Stimulated activated CD4-positive, alpha-beta T cell treated with anti-CD3 and anti-CD28 coated beads, Interleukin-1b, Interleukin-23, amount 100 ng/mL, for 4 hours (primary cell): Measurements from ENCODE around the gene ARPC1B.
"Not testable (repeated sequence)": the region's sequence is repeated elsewhere in the genome, so short reads cannot be mapped to it uniquely, and the experiment has no call there.

ENCODE experiments used
- DNase-seq, 2 donors: peaks; one replicate each; pipeline ENCODE4 v3.0.0-alpha.2; 2020; ENCODE audit warnings: low read depth in 2 of 2

Gene ARPC1B

GRCh38 chr7:99374111-99375064 lies at the start of gene ARPC1B:
ARPC1B (plus strand) TSS chr7:99374730; CDS start chr7:99385715, 10,985 bp downstream.
- DNase-seq: peak; percentile 75 to 88

GRCh38 chr7:99325001-99325493 lies 49.5 kb upstream of the ARPC1B start:
- no peak for DNase-seq

- peak; percentile 88 to 90 for DNase-seq
Observed at GRCh38 chr7:99325592-99326407, 48.7 kb upstream of the ARPC1B start, which contains the start of gene ARPC1A. ARPC1A (plus strand) TSS chr7:99325898; CDS start chr7:99333354, 7,456 bp downstream.

GRCh38 chr7:99326408-99326782 lies 48.1 kb upstream of the ARPC1B start:
- DNase-seq: no peak

- DNase-seq: not testable (repeated sequence)
Observed at GRCh38 chr7:99330314-99330961, 44.1 kb upstream of the ARPC1B start.

- DNase-seq: no peak
Observed at GRCh38 chr7:99331002-99331401, 43.5 kb upstream of the ARPC1B start.

GRCh38 chr7:99339595-99339994 lies 34.9 kb upstream of the ARPC1B start:
- no peak for DNase-seq

- no peak for DNase-seq
Observed at GRCh38 chr7:99340659-99341058, 33.9 kb upstream of the ARPC1B start.

- no peak for DNase-seq
Observed at GRCh38 chr7:99344061-99344647, 30.4 kb upstream of the ARPC1B start.

- not testable (repeated sequence) for DNase-seq
Observed at GRCh38 chr7:99350641-99351040, 23.9 kb upstream of the ARPC1B start.

GRCh38 chr7:99352247-99352646 lies 22.3 kb upstream of the ARPC1B start:
- DNase-seq: no peak

GRCh38 chr7:99355098-99355497 lies 19.4 kb upstream of the ARPC1B start:
- DNase-seq: no peak

GRCh38 chr7:99357701-99358490 lies 16.6 kb upstream of the ARPC1B start:
- DNase-seq: no peak

GRCh38 chr7:99358521-99358920 lies 16.0 kb upstream of the ARPC1B start:
- DNase-seq: not testable (repeated sequence)

- no peak for DNase-seq
Observed at GRCh38 chr7:99359465-99360154, 14.9 kb upstream of the ARPC1B start.

GRCh38 chr7:99362801-99363200 lies 11.7 kb upstream of the ARPC1B start:
- no peak for DNase-seq

- no peak for DNase-seq
Observed at GRCh38 chr7:99363286-99363685, 11.2 kb upstream of the ARPC1B start.

- peak; percentile 58 to 62 for DNase-seq
Observed at GRCh38 chr7:99365318-99366141, 9.0 kb upstream of the ARPC1B start.

- DNase-seq: no peak
Observed at GRCh38 chr7:99366646-99367045, 7.9 kb upstream of the ARPC1B start.
